HCT116 (cell line): ENCODE results near the gene TOLLIP. TPM values are rescaled to one million over a fixed set of nuclear protein-coding genes. Genes with fewer than 3 reads are reported as not detected.

Source experiments
- ATAC-seq: fragments of 200-7000 bp; cut with Tn5 transposase; 2 replicates; pipeline ENCODE4 v1.9.1; 2020; ENCODE audit warnings: mild to moderate bottlenecking, moderate library complexity
- BruUV-seq: library from RNA; stranded (reverse); fragments of 400-500 nt; replicated peaks from 2 replicates; lab custom pipeline; 2021; lab: Mats Ljungman, UMichigan
- CTCF ChIA-PET: fragments of 300-600 bp; sonication (Branson Sonifier 250); formaldehyde crosslinking; loops from one replicate; lab custom pipeline; 2021; ENCODE audit warnings: antibody characterized with exemption; lab: Charles Lee
- POLR2A ChIA-PET: fragments of 300-600, 350-600 bp; sonication (Branson Sonifier 250); formaldehyde crosslinking; loops from one replicate; lab custom pipeline; 2021; ENCODE audit warnings: antibody characterized with exemption; lab: Charles Lee
- RAD21 ChIA-PET, 2 experiments: fragments of 300-600 bp; sonication (Branson Sonifier 250); formaldehyde crosslinking; loops; one replicate each; lab custom pipeline; 2023; ENCODE audit warnings: low total read pairs in 2 of 2; ENCODE audit not compliant: uncharacterized antibody in 2 of 2, unreplicated experiment in 2 of 2, low non-redundant PET in 1 of 2; lab: Charles Lee
- DNase-seq: peaks from one replicate; pipeline ENCODE4 v3.0.0-alpha.2; 2010; ENCODE audit warnings: low read depth, low spot score
- H2AFZ ChIP-seq: fragments of 200-600 bp; shearing (Covaris generic), sonication (generic); 2 replicates; pipeline ENCODE4 v1.6.1; 2017; ENCODE audit warnings: low read depth, mixed run types, mixed read lengths, antibody characterized with exemption, low read length; ENCODE audit not compliant: poor library complexity, severe bottlenecking
- H3K27ac ChIP-seq: 2 replicates; pipeline ENCODE4 v1.5.1; 2012; ENCODE audit warnings: low read depth, low read length
- H3K27me3 ChIP-seq: fragments of 200-600 bp; sonication (generic); 2 replicates; pipeline ENCODE4 v1.6.1; 2016; ENCODE audit warnings: mixed run types, low read length, mixed read lengths; ENCODE audit not compliant: insufficient read depth
- H3K36me3 ChIP-seq, 2 experiments: fragments of 200-500 bp in 1 of 2; fragments of 200-600 bp in 1 of 2; sonication (Bioruptor generic) in 1 of 2; sonication (generic) in 1 of 2; 2 replicates each; pipeline versions ENCODE4 v1.5.1 to v1.6.1; 2014 to 2016; ENCODE audit warnings: low read length in 2 of 2, inconsistent platforms in 1 of 2, mixed read lengths in 1 of 2, mixed run types in 1 of 2; ENCODE audit not compliant: insufficient read depth in 2 of 2, control insufficient read depth in 1 of 2
- H3K4me1 ChIP-seq, 2 experiments: fragments of 200-600 bp in 1 of 2; sonication (generic) in 1 of 2; 2 replicates each; pipeline versions ENCODE4 v1.5.1 to v1.6.1; 2012 to 2017; ENCODE audit warnings: low read length in 2 of 2, inconsistent platforms in 1 of 2, mild to moderate bottlenecking in 1 of 2, mixed read lengths in 1 of 2, mixed run types in 1 of 2, moderate library complexity in 1 of 2; ENCODE audit not compliant: insufficient read depth in 2 of 2, control insufficient read depth in 1 of 2
- H3K4me2 ChIP-seq: fragments of 200-600 bp; sonication (generic); 2 replicates; pipeline ENCODE4 v1.6.1; 2017; ENCODE audit warnings: mixed run types, low read length, mixed read lengths
- H3K4me3 ChIP-seq, 2 experiments: fragments of 200-600 bp in 1 of 2; sonication (generic) in 1 of 2; replicated peaks in 1 of 2; 2 replicates each; pipeline ENCODE4 v1.5.1; 2011 to 2016; ENCODE audit warnings: low read length in 2 of 2, control low read depth in 1 of 2, low read depth in 1 of 2, mild to moderate bottlenecking in 1 of 2, mixed read lengths in 1 of 2, mixed run types in 1 of 2
- H3K79me2 ChIP-seq: fragments of 200-600 bp; sonication (generic); 2 replicates; pipeline ENCODE4 v1.6.1; 2017; ENCODE audit warnings: mild to moderate bottlenecking, mixed run types, low read length, moderate library complexity, mixed read lengths; ENCODE audit not compliant: insufficient read depth
- H3K9ac ChIP-seq: fragments of 200-600 bp; sonication (generic); 2 replicates; pipeline ENCODE4 v1.6.1; 2016; ENCODE audit warnings: low read length, mixed read lengths
- H3K9me2 ChIP-seq: fragments of 200-600 bp; sonication (generic), shearing (Covaris generic); 2 replicates; pipeline ENCODE4 v1.6.1; 2017; ENCODE audit warnings: mixed run types, mild to moderate bottlenecking, moderate library complexity; ENCODE audit not compliant: insufficient read depth
- H3K9me3 ChIP-seq, 2 experiments: fragments of 200-500 bp in 1 of 2; fragments of 200-600 bp in 1 of 2; sonication (Bioruptor generic) in 1 of 2; sonication (generic) in 1 of 2; 2 replicates each; pipeline ENCODE4 v1.6.1; 2014 to 2017; ENCODE audit warnings: low read length in 2 of 2, mixed read lengths in 2 of 2, inconsistent platforms in 1 of 2, low read depth in 1 of 2, mild to moderate bottlenecking in 1 of 2, mixed run types in 1 of 2, moderate library complexity in 1 of 2; ENCODE audit not compliant: control insufficient read depth in 1 of 2, insufficient read depth in 1 of 2
- H4K20me1 ChIP-seq: fragments of 200-600 bp; sonication (generic), shearing (Covaris generic); 2 replicates; pipeline ENCODE4 v1.6.1; 2017; ENCODE audit warnings: mixed run types, mild to moderate bottlenecking, moderate library complexity; ENCODE audit not compliant: insufficient read depth
- CBX3 ChIP-seq: IDR thresholded peaks from 2 replicates; pipeline ENCODE4 v1.6.1; 2012; ENCODE audit warnings: low read depth
- CEBPB ChIP-seq: IDR thresholded peaks from 2 replicates; pipeline ENCODE4 v1.6.1; 2012; ENCODE audit warnings: low read depth
- EGR1 ChIP-seq: IDR thresholded peaks from 2 replicates; pipeline ENCODE4 v1.6.1; 2012; ENCODE audit warnings: low read depth
- ELF1 ChIP-seq: IDR thresholded peaks from 2 replicates; pipeline ENCODE4 v1.6.1; 2012; ENCODE audit warnings: low read depth, borderline replicate concordance
- EZH2 ChIP-seq: fragments of 200-600 bp; sonication (generic); IDR thresholded peaks from 2 replicates; pipeline ENCODE4 v1.6.1; 2017; ENCODE audit warnings: antibody characterized with exemption, mixed run types
- POLR2A ChIP-seq: IDR thresholded peaks from 2 replicates; pipeline ENCODE4 v1.7.0; 2011; ENCODE audit warnings: borderline replicate concordance; ENCODE audit not compliant: insufficient read depth, insufficient read length; ENCODE audit errors: extremely low read depth
- POLR2AphosphoS5 ChIP-seq: IDR thresholded peaks from 2 replicates; pipeline ENCODE4 v1.6.1; 2011; ENCODE audit warnings: mild to moderate bottlenecking, low read depth, low read length, moderate library complexity
- RAD21 ChIP-seq: IDR thresholded peaks from 2 replicates; pipeline ENCODE4 v1.6.1; 2012; ENCODE audit warnings: low read depth, mild to moderate bottlenecking
- SIN3A ChIP-seq: IDR thresholded peaks from 2 replicates; pipeline ENCODE4 v1.6.1; 2012; ENCODE audit warnings: low read depth
- SP1 ChIP-seq: IDR thresholded peaks from 2 replicates; pipeline ENCODE4 v1.6.1; 2012; ENCODE audit warnings: low read depth
- SRF ChIP-seq: IDR thresholded peaks from 2 replicates; pipeline ENCODE4 v1.6.1; 2012; ENCODE audit warnings: low read depth
- TCF7L2 ChIP-seq: IDR thresholded peaks from 2 replicates; pipeline ENCODE4 v1.7.0; 2011; ENCODE audit warnings: borderline replicate concordance, inconsistent platforms; ENCODE audit not compliant: insufficient read depth, insufficient read length; ENCODE audit errors: extremely low read depth
- ZFX ChIP-seq: fragments of 450-650 bp; IDR thresholded peaks from 2 replicates; pipeline ENCODE4 v1.6.1; 2017
- ZNF274 ChIP-seq: fragments of 200-500 bp; sonication (Bioruptor generic); IDR thresholded peaks from 2 replicates; pipeline ENCODE4 v1.6.1; 2014; ENCODE audit warnings: mild to moderate bottlenecking, low read depth, low read length, inconsistent platforms
- intact Hi-C: fragments of 100-400 bp; cut with micrococcal nuclease; formaldehyde crosslinking; loops from 2 replicates; pipeline ENCODE4 v1.10.0; 2022
- total RNA-seq: library from RNA; stranded (reverse); gene quantifications from one replicate; pipeline ENCODE4 v1.2.1, GENCODE V29; 2021; ENCODE audit not compliant: unreplicated experiment
- TF ChIP-seq, protein P1 (sequence below), 3 experiments: fragments of 200-600 bp in 1 of 3; sonication (generic) in 1 of 3; IDR thresholded peaks in 2 of 3; conservative IDR thresholded peaks in 1 of 3; 2 replicates each; pipeline ENCODE4 v1.5.1; 2012 to 2017; ENCODE audit warnings: low read depth in 2 of 3, low read length in 2 of 3, antibody characterized with exemption in 1 of 3, borderline replicate concordance in 1 of 3, control low read depth in 1 of 3, mild to moderate bottlenecking in 1 of 3, mixed read lengths in 1 of 3, mixed run types in 1 of 3, moderate library complexity in 1 of 3; ENCODE audit not compliant: insufficient read depth in 1 of 3
- TF ChIP-seq, protein P2 (sequence below): IDR thresholded peaks from 2 replicates; pipeline ENCODE4 v1.6.1; 2012; ENCODE audit warnings: low read depth

The TOLLIP gene
- total RNA-seq, 1 experiment from 2014 or later: 28.5 TPM

DNA sequence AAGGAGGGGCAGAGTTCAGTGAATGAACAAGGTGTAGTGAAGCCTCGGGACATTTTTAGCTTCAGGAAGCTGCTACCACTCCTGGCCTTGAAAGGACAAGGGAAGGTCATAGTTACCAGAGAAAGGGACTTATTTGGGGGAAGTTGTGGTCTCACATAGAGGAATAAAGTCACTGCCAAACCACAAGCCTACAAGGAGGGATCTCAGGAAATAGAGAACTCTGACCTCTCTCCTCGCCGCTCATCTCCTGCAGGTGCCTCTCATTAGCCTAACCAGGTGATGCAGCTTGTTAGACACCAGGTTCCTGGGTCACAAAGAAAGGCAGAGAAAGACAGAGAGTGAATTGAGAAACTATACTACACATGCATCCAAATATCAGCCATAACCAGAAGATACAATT is 14.3 kb upstream of the TOLLIP start:
- no peak overlapping the region for H2AFZ ChIP-seq
- H3K9me2 ChIP-seq: no peaks in the 10 kb centered on the region
- H3K4me3 ChIP-seq: no peak overlapping the region
- POLR2A ChIA-PET: no interaction called here
- BruUV-seq: no TSS peak
- TF ChIP-seq SP1 (no peak), TCF7L2 (no peak), EZH2 (no peak), CEBPB (no peak), ZNF274 (no peak), SRF (no peak), SIN3A (no peak), RAD21 (no peak), ZFX (no peak), POLR2AphosphoS5 (no peak), ELF1 (no peak), CBX3 (no peak), POLR2A (no peak), EGR1 (no peak)
- TF ChIP-seq, protein P1, sequence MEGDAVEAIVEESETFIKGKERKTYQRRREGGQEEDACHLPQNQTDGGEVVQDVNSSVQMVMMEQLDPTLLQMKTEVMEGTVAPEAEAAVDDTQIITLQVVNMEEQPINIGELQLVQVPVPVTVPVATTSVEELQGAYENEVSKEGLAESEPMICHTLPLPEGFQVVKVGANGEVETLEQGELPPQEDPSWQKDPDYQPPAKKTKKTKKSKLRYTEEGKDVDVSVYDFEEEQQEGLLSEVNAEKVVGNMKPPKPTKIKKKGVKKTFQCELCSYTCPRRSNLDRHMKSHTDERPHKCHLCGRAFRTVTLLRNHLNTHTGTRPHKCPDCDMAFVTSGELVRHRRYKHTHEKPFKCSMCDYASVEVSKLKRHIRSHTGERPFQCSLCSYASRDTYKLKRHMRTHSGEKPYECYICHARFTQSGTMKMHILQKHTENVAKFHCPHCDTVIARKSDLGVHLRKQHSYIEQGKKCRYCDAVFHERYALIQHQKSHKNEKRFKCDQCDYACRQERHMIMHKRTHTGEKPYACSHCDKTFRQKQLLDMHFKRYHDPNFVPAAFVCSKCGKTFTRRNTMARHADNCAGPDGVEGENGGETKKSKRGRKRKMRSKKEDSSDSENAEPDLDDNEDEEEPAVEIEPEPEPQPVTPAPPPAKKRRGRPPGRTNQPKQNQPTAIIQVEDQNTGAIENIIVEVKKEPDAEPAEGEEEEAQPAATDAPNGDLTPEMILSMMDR (IDR thresholded peaks at IDR 0.05 in 2 of 3, conservative IDR thresholded peaks at IDR 0.05 in 1 of 3; ENCODE audit: borderline replicate concordance in 1 of 3, insufficient read depth in 1 of 3, low read depth in 2 of 3, low read length in 2 of 3): no peak
- TF ChIP-seq, protein P2, sequence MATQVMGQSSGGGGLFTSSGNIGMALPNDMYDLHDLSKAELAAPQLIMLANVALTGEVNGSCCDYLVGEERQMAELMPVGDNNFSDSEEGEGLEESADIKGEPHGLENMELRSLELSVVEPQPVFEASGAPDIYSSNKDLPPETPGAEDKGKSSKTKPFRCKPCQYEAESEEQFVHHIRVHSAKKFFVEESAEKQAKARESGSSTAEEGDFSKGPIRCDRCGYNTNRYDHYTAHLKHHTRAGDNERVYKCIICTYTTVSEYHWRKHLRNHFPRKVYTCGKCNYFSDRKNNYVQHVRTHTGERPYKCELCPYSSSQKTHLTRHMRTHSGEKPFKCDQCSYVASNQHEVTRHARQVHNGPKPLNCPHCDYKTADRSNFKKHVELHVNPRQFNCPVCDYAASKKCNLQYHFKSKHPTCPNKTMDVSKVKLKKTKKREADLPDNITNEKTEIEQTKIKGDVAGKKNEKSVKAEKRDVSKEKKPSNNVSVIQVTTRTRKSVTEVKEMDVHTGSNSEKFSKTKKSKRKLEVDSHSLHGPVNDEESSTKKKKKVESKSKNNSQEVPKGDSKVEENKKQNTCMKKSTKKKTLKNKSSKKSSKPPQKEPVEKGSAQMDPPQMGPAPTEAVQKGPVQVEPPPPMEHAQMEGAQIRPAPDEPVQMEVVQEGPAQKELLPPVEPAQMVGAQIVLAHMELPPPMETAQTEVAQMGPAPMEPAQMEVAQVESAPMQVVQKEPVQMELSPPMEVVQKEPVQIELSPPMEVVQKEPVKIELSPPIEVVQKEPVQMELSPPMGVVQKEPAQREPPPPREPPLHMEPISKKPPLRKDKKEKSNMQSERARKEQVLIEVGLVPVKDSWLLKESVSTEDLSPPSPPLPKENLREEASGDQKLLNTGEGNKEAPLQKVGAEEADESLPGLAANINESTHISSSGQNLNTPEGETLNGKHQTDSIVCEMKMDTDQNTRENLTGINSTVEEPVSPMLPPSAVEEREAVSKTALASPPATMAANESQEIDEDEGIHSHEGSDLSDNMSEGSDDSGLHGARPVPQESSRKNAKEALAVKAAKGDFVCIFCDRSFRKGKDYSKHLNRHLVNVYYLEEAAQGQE: no peak
- no peak for DNase-seq
- no peak overlapping the region for H3K4me2 ChIP-seq
- intact Hi-C loops: no loop called here
- no peaks in the 10 kb centered on the region for H3K36me3 ChIP-seq
- RAD21 ChIA-PET: no interaction called here
- H3K79me2 ChIP-seq: no peaks in the 10 kb centered on the region
- no peaks in the 10 kb centered on the region for H3K27me3 ChIP-seq
- H4K20me1 ChIP-seq: no peaks in the 10 kb centered on the region
- no peak overlapping the region for H3K27ac ChIP-seq
- H3K4me1 ChIP-seq: no peaks in the 10 kb centered on the region
- ATAC-seq: no peak
- CTCF ChIA-PET: no interaction called here
- peaks cover 0 to 13% of the 10 kb centered on the region in 2 experiments; a peak in 2 of 4 replicates for H3K9me3 ChIP-seq
- H3K9ac ChIP-seq: no peak overlapping the region
